Kidney glomerular epithelial cell (primary cell): ENCODE results near the gene TANC1.

ENCODE experiments used
- DNase-seq: peaks from one replicate; lab custom pipeline; 2025; lab: John Stamatoyannopoulos, UW

TANC1 gene

GRCh38 chr2:159267921-159268320, 299.5 kb downstream of the TANC1 start:
- DNase-seq: no peak

- DNase-seq: no peak
Observed at GRCh38 chr2:159270744-159271379, 302.4 kb downstream of the TANC1 start.

GRCh38 chr2:159272156-159272555, 303.7 kb downstream of the TANC1 start:
- DNase-seq: no peak

GRCh38 chr2:159275111-159275510, 306.7 kb downstream of the TANC1 start:
- no peak for DNase-seq

- DNase-seq: no peak
Observed at GRCh38 chr2:159279700-159280099, 311.3 kb downstream of the TANC1 start.

- DNase-seq: no peak
Observed at GRCh38 chr2:159281002-159281401, 312.6 kb downstream of the TANC1 start.
